Neuronal stem cell (in vitro differentiated cells): Measurements from ENCODE around the gene TMC4.

Experiments used
- DNase-seq: peaks from one replicate; pipeline ENCODE4 v3.0.0-alpha.2; 2013; ENCODE audit warnings: low spot score
- H2AFZ ChIP-seq: one replicate; pipeline ENCODE4 v1.6.1; 2013; ENCODE audit warnings: mild to moderate bottlenecking, low read length, inconsistent platforms
- H2AK5ac ChIP-seq: 2 replicates; pipeline ENCODE4 v1.6.1; 2013; ENCODE audit warnings: low read depth, mild to moderate bottlenecking, inconsistent platforms, low read length, moderate library complexity, mixed read lengths
- H2BK120ac ChIP-seq: 2 replicates; pipeline ENCODE4 v1.6.1; 2013; ENCODE audit warnings: low read depth, mild to moderate bottlenecking, inconsistent platforms, low read length, moderate library complexity, mixed read lengths
- H2BK12ac ChIP-seq: one replicate; pipeline ENCODE4 v1.6.1; 2013; ENCODE audit warnings: low read length, inconsistent platforms
- H2BK15ac ChIP-seq: 2 replicates; pipeline ENCODE4 v1.6.1; 2013; ENCODE audit warnings: mild to moderate bottlenecking, low read length, inconsistent platforms, mixed read lengths
- H2BK5ac ChIP-seq: one replicate; pipeline ENCODE4 v1.6.1; 2013; ENCODE audit warnings: inconsistent platforms, mild to moderate bottlenecking, low read length, moderate library complexity
- H3K14ac ChIP-seq: one replicate; pipeline ENCODE4 v1.6.1; 2013; ENCODE audit warnings: low read length, inconsistent platforms
- H3K18ac ChIP-seq: 2 replicates; pipeline ENCODE4 v1.6.1; 2013; ENCODE audit warnings: low read length, inconsistent platforms
- H3K23ac ChIP-seq: 2 replicates; pipeline ENCODE4 v1.6.1; 2013; ENCODE audit warnings: low read depth, mild to moderate bottlenecking, mixed read lengths, low read length, inconsistent platforms; ENCODE audit not compliant: poor library complexity
- H3K27ac ChIP-seq: replicated peaks from 3 replicates; pipeline ENCODE4 v1.5.1; 2013; ENCODE audit warnings: low read length, inconsistent platforms
- H3K27me3 ChIP-seq, 3 experiments: 2 replicates each; pipeline ENCODE4 v1.6.1; 2013; ENCODE audit warnings: low read length in 3 of 3, mild to moderate bottlenecking in 2 of 3, inconsistent platforms in 1 of 3, low read depth in 1 of 3, mixed read lengths in 1 of 3, moderate library complexity in 1 of 3; ENCODE audit not compliant: control insufficient read depth in 3 of 3, insufficient read depth in 3 of 3
- H3K36me3 ChIP-seq, 2 donors: replicated peaks in 1 of 2; 2 replicates each; pipeline ENCODE4 v1.6.1; 2013; ENCODE audit warnings: low read length in 2 of 2; ENCODE audit not compliant: control insufficient read depth in 2 of 2, insufficient read depth in 2 of 2
- H3K4ac ChIP-seq: 2 replicates; pipeline ENCODE4 v1.6.1; 2013; ENCODE audit warnings: inconsistent platforms, mild to moderate bottlenecking, low read length, moderate library complexity
- H3K4me1 ChIP-seq, 2 donors: 1 replicate in 1 of 2; 2 replicates in 1 of 2; pipeline ENCODE4 v1.6.1; 2013; ENCODE audit warnings: low read length in 2 of 2, low read depth in 1 of 2; ENCODE audit not compliant: control insufficient read depth in 2 of 2, insufficient read depth in 1 of 2
- H3K4me2 ChIP-seq: one replicate; pipeline ENCODE4 v1.6.1; 2013; ENCODE audit warnings: mild to moderate bottlenecking, low read length, inconsistent platforms; ENCODE audit not compliant: insufficient read depth, poor library complexity, severe bottlenecking
- H3K4me3 ChIP-seq, 2 donors: 2 replicates each; pipeline ENCODE4 v1.5.1; 2013; ENCODE audit warnings: low read length in 2 of 2, mild to moderate bottlenecking in 2 of 2, inconsistent platforms in 1 of 2, moderate library complexity in 1 of 2
- H3K79me1 ChIP-seq: one replicate; pipeline ENCODE4 v1.6.1; 2013; ENCODE audit warnings: low read depth, mild to moderate bottlenecking, inconsistent platforms, low read length, moderate library complexity
- H3K9ac ChIP-seq: one replicate; pipeline ENCODE4 v1.6.1; 2013; ENCODE audit warnings: mild to moderate bottlenecking, low read depth, low read length, inconsistent platforms; ENCODE audit not compliant: poor library complexity
- H3K9me3 ChIP-seq, 2 donors: replicated peaks in 1 of 2; 2 replicates each; pipeline versions ENCODE3 to v1.6.1; 2013; ENCODE audit warnings: low read length in 2 of 2, mild to moderate bottlenecking in 2 of 2, inconsistent platforms in 1 of 2, low read depth in 1 of 2, mixed read lengths in 1 of 2, moderate library complexity in 1 of 2; ENCODE audit not compliant: control insufficient read depth in 2 of 2, insufficient read depth in 1 of 2
- H4K8ac ChIP-seq: one replicate; pipeline ENCODE4 v1.6.1; 2013; ENCODE audit warnings: low read depth, mild to moderate bottlenecking, inconsistent platforms, low read length, moderate library complexity
- H4K91ac ChIP-seq: one replicate; pipeline ENCODE4 v1.6.1; 2013; ENCODE audit warnings: low read length, low read depth, mild to moderate bottlenecking, inconsistent platforms; ENCODE audit not compliant: poor library complexity
- WGBS, 2 donors: extraction: QIAGEN DNeasy Blood & Tissue Kit; methylation state at CpG; one replicate each; pipeline ENCODE4 v1.1.7; 2013; ENCODE audit warnings: missing lambda C conversion rate in 2 of 2, mixed read lengths in 1 of 2; ENCODE audit not compliant: insufficient read length in 2 of 2, insufficient replicate concordance in 1 of 2; ENCODE audit errors: extremely low coverage in 2 of 2; 5-methylcytosine and 5-hydroxymethylcytosine counted together

TMC4 gene

GRCh38 chr19:54114340-54115108, 58.4 kb downstream of the TMC4 start:
- H3K27ac ChIP-seq = no peak overlapping the region

More at GRCh38 chr19:54114340-54115108, 58.4 kb downstream of the TMC4 start:
- H4K91ac ChIP-seq = no peak overlapping the region
- peaks cover 11% of the 10 kb centered on the region for H3K79me1 ChIP-seq
- H3K4me2 ChIP-seq = peak overlapping the region; percentile 80
- H3K9me3 ChIP-seq = no peaks in the 10 kb centered on the region
- no peak overlapping the region for H3K4ac ChIP-seq
- H4K8ac ChIP-seq = no peak overlapping the region
- H2BK15ac ChIP-seq = no peak overlapping the region
- no peak for DNase-seq
- peak overlapping the region; percentile 10 for H2AK5ac ChIP-seq
- H2BK5ac ChIP-seq = peak overlapping the region; percentile 71
- peak overlapping the region; percentile 64 to 91 for H3K4me3 ChIP-seq
- H3K36me3 ChIP-seq = peaks cover 21 to 52% of the 10 kb centered on the region in 2 donors
- H3K27me3 ChIP-seq = no peaks in the 10 kb centered on the region
- no peak overlapping the region for H2BK12ac ChIP-seq
- H3K4me1 ChIP-seq = peaks cover 3 to 4% of the 10 kb centered on the region in 2 donors
- H3K23ac ChIP-seq = peak overlapping the region; percentile 48
- WGBS, 2 donors = no CpG with 5 or more reads among the region's 28 CpGs
- peak overlapping the region; percentile 27 for H3K18ac ChIP-seq
- no peak overlapping the region for H2BK120ac ChIP-seq
- peak overlapping the region; percentile 92 for H2AFZ ChIP-seq
- peak overlapping the region; percentile 79 for H3K9ac ChIP-seq
- H3K14ac ChIP-seq = no peak overlapping the region
